Embryonic facial prominence (tissue), 1 donor: ENCODE results near the gene CD37.

Experiments
- DNase-seq: peaks from one replicate; pipeline ENCODE4 v3.0.0-alpha.2; 2016; ENCODE audit errors: extremely low spot score

The CD37 gene

GRCh38 chr19:49378512-49378911 lies 43.3 kb downstream of the CD37 start:
- DNase-seq: no peak

- DNase-seq: no peak
Observed at GRCh38 chr19:49380391-49380790, 45.2 kb downstream of the CD37 start.

- no peak for DNase-seq
Observed at GRCh38 chr19:49382639-49383038, 47.4 kb downstream of the CD37 start.

- no peak for DNase-seq
Observed at GRCh38 chr19:49383599-49383998, 48.4 kb downstream of the CD37 start.

GRCh38 chr19:49387936-49388372 lies 52.7 kb downstream of the CD37 start, which contains the start of gene KASH5:
KASH5 (plus strand) TSS chr19:49388249; CDS start chr19:49390884, 2,635 bp downstream.
- DNase-seq: no peak

- no peak for DNase-seq
Observed at GRCh38 chr19:49389406-49389805, 54.2 kb downstream of the CD37 start.
